ENCODE results near the gene RASGRP2.

The RASGRP2 gene

GRCh38 chr11:64753380-64754123 lies 9.6 kb upstream of the RASGRP2 start:
- Histone ChIP-seq H3K4me1 (no peaks in the 10 kb centered on the region), H3K9me3 (no peaks in the 10 kb centered on the region), H3K27me3 (no peaks in the 10 kb centered on the region), H3K4me3 (ENCODE audit: low read depth, low read length) (no peak overlapping the region), H3K36me3 (no peaks in the 10 kb centered on the region)
- DNase-seq, result no peak
- TF ChIP-seq CTCF (IDR thresholded peaks at IDR 0.05; ENCODE audit: low read depth, low read length), result no peak

GRCh38 chr11:64753019-64753379 lies 9.1 kb upstream of the RASGRP2 start:
- no peaks in the 10 kb centered on the region for H3K27me3 ChIP-seq
- H3K4me1 ChIP-seq, result no peaks in the 10 kb centered on the region
- DNase-seq, result no peak
- H3K9me3 ChIP-seq, result no peaks in the 10 kb centered on the region
- no peak for TF ChIP-seq CTCF (IDR thresholded peaks at IDR 0.05; ENCODE audit: low read depth, low read length)
- no peak overlapping the region for H3K4me3 ChIP-seq (ENCODE audit: low read depth, low read length)
- H3K36me3 ChIP-seq, result no peaks in the 10 kb centered on the region

- H3K4me1 ChIP-seq, result no peaks in the 10 kb centered on the region
- H3K36me3 ChIP-seq, result no peaks in the 10 kb centered on the region
- H3K4me3 ChIP-seq (ENCODE audit: low read depth, low read length), result no peak overlapping the region
- DNase-seq, result no peak
- H3K27me3 ChIP-seq, result no peaks in the 10 kb centered on the region
- no peak for TF ChIP-seq CTCF (IDR thresholded peaks at IDR 0.05; ENCODE audit: low read depth, low read length)
- H3K9me3 ChIP-seq, result no peaks in the 10 kb centered on the region
These were observed 8.4 kb upstream of the RASGRP2 start for GRCh38 chr11:64752175-64752970.

GRCh38 chr11:64751580-64751979 lies 7.6 kb upstream of the RASGRP2 start:
- no peak for TF ChIP-seq CTCF (IDR thresholded peaks at IDR 0.05; ENCODE audit: low read depth, low read length)
- Histone ChIP-seq H3K9me3 (no peaks in the 10 kb centered on the region), H3K4me1 (no peaks in the 10 kb centered on the region), H3K4me3 (ENCODE audit: low read depth, low read length) (no peak overlapping the region), H3K36me3 (no peaks in the 10 kb centered on the region), H3K27me3 (no peaks in the 10 kb centered on the region)
- DNase-seq, result no peak

GRCh38 chr11:64751136-64751535 lies 7.2 kb upstream of the RASGRP2 start:
- Histone ChIP-seq H3K27me3 (no peaks in the 10 kb centered on the region), H3K9me3 (no peaks in the 10 kb centered on the region), H3K36me3 (no peaks in the 10 kb centered on the region), H3K4me1 (no peaks in the 10 kb centered on the region), H3K4me3 (ENCODE audit: low read depth, low read length) (no peak overlapping the region)
- no peak for TF ChIP-seq CTCF (IDR thresholded peaks at IDR 0.05; ENCODE audit: low read depth, low read length)
- DNase-seq, result no peak

Measured in BE2C (cell line).